Memory B cell (primary cell): Measurements from ENCODE around the gene RHOU.

Source experiments
- ATAC-seq: fragments of 150-1000 bp; cut with Tn5 transposase; 2 replicates; pipeline ENCODE4 v1.10.0; 2021; ENCODE audit warnings: low read depth, mild to moderate bottlenecking, moderate library complexity
- DNase-seq, 2 donors: peaks; one replicate each; pipeline ENCODE4 v3.0.0; 2022; ENCODE audit warnings: low spot score in 2 of 2
- H3K27ac Mint-ChIP-seq: one replicate; pipeline ENCODE4 v1.8.0; 2022; ENCODE audit warnings: mild to moderate bottlenecking, moderate library complexity, mixed read lengths
- H3K27me3 Mint-ChIP-seq: one replicate; pipeline ENCODE4 v1.8.0; 2022; ENCODE audit warnings: mixed read lengths
- H3K36me3 Mint-ChIP-seq: one replicate; pipeline ENCODE4 v1.8.0; 2022; ENCODE audit warnings: mild to moderate bottlenecking, mixed read lengths
- H3K4me1 Mint-ChIP-seq: one replicate; pipeline ENCODE4 v1.8.0; 2022; ENCODE audit warnings: mixed read lengths
- H3K4me3 Mint-ChIP-seq: one replicate; pipeline ENCODE4 v1.8.0; 2022; ENCODE audit warnings: mild to moderate bottlenecking, moderate library complexity, mixed read lengths
- H3K9me3 Mint-ChIP-seq: one replicate; pipeline ENCODE4 v1.8.0; 2022; ENCODE audit warnings: mixed read lengths

RHOU gene

DNA sequence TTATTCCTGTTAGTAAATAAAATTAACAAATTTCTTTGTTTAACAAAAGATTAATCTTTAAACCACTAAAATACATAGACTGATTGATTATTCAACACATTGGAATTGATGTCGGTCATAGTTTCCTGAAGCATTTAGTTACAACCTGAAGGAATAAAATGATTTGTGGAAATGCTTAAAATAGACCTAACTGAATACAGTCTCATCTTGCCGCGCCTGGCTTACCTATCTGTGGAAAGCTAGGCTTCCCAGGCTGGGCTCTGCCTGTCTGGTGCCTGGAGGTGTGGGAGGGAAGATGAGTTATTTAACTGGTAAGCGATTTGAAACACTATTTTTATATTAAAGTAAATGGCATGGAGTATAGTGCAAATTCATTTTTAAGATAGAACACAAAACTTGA, 10.2 kb downstream of the RHOU start:
- peaks cover 16% of the 10 kb centered on the region for H3K27me3 Mint-ChIP-seq
- H3K4me1 Mint-ChIP-seq: no peaks in the 10 kb centered on the region
- DNase-seq (no peak), ATAC-seq (no peak)
- no peaks in the 10 kb centered on the region for H3K36me3 Mint-ChIP-seq
- no peaks in the 10 kb centered on the region for H3K9me3 Mint-ChIP-seq
- H3K4me3 Mint-ChIP-seq: no peak overlapping the region
- no peak overlapping the region for H3K27ac Mint-ChIP-seq

DNA sequence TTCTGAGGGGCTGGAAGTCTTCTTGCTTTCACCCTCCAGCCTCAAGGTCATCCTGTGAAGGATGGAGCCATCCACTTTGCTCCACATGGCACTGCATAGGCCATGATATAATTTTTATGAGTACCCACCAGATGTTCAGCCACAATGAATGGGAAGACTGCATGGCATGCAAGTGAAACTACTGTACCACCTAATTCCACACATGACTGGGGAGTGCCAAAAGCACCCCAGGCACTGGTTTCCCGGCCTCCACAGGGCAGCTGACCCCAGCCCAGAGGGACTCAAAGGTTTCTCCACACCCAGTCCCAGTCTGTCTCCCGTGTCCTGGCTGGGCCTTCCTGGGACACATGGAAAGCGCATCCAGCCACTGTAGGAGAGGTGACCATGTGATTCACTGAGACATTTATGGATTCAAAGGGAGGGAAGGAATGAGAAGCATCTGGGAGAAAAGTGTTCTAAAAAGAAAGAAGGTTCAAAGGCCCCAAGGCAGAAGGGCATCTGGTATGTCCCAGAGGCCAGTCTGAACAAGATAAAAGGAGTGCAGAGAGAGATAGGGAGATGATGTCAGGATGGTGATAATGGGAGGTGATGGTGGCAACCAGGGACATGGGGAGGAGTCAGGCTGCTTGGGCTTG, 12.1 kb downstream of the RHOU start:
- ATAC-seq (no peak), DNase-seq (no peak)
- H3K27me3 Mint-ChIP-seq: peaks cover 10% of the 10 kb centered on the region
- no peak overlapping the region for H3K27ac Mint-ChIP-seq
- no peaks in the 10 kb centered on the region for H3K36me3 Mint-ChIP-seq
- no peak overlapping the region for H3K4me3 Mint-ChIP-seq
- no peaks in the 10 kb centered on the region for H3K9me3 Mint-ChIP-seq
- H3K4me1 Mint-ChIP-seq: no peaks in the 10 kb centered on the region

GRCh38 chr1:228748029-228748428, 12.8 kb downstream of the RHOU start:
- H3K4me3 Mint-ChIP-seq: no peak overlapping the region
- no peak for ATAC-seq
- no peak for DNase-seq
- no peaks in the 10 kb centered on the region for H3K4me1 Mint-ChIP-seq
- H3K36me3 Mint-ChIP-seq: no peaks in the 10 kb centered on the region
- peaks cover 8% of the 10 kb centered on the region for H3K27me3 Mint-ChIP-seq
- no peaks in the 10 kb centered on the region for H3K9me3 Mint-ChIP-seq
- no peak overlapping the region for H3K27ac Mint-ChIP-seq

GRCh38 chr1:228748431-228748830, 13.2 kb downstream of the RHOU start:
- no peaks in the 10 kb centered on the region for H3K4me1 Mint-ChIP-seq
- no peak overlapping the region for H3K27ac Mint-ChIP-seq
- no peaks in the 10 kb centered on the region for H3K36me3 Mint-ChIP-seq
- H3K9me3 Mint-ChIP-seq: no peaks in the 10 kb centered on the region
- H3K27me3 Mint-ChIP-seq: peaks cover 8% of the 10 kb centered on the region
- H3K4me3 Mint-ChIP-seq: no peak overlapping the region
- no peak for ATAC-seq
- DNase-seq: no peak

- H3K4me3 Mint-ChIP-seq: no peak overlapping the region
- H3K36me3 Mint-ChIP-seq: no peaks in the 10 kb centered on the region
- H3K4me1 Mint-ChIP-seq: no peaks in the 10 kb centered on the region
- no peaks in the 10 kb centered on the region for H3K9me3 Mint-ChIP-seq
- peaks cover 10% of the 10 kb centered on the region for H3K27me3 Mint-ChIP-seq
- no peak for ATAC-seq
- no peak for DNase-seq
- H3K27ac Mint-ChIP-seq: no peak overlapping the region
Measured at GRCh38 chr1:228749765-228750164, 14.5 kb downstream of the RHOU start.

- DNase-seq (no peak), ATAC-seq (no peak)
- Mint-ChIP-seq H3K9me3 (no peaks in the 10 kb centered on the region), H3K4me3 (no peak overlapping the region), H3K27me3 (peaks cover 17% of the 10 kb centered on the region), H3K4me1 (no peaks in the 10 kb centered on the region), H3K27ac (no peak overlapping the region), H3K36me3 (no peaks in the 10 kb centered on the region)
Measured at GRCh38 chr1:228750915-228751314, 15.6 kb downstream of the RHOU start.

DNA sequence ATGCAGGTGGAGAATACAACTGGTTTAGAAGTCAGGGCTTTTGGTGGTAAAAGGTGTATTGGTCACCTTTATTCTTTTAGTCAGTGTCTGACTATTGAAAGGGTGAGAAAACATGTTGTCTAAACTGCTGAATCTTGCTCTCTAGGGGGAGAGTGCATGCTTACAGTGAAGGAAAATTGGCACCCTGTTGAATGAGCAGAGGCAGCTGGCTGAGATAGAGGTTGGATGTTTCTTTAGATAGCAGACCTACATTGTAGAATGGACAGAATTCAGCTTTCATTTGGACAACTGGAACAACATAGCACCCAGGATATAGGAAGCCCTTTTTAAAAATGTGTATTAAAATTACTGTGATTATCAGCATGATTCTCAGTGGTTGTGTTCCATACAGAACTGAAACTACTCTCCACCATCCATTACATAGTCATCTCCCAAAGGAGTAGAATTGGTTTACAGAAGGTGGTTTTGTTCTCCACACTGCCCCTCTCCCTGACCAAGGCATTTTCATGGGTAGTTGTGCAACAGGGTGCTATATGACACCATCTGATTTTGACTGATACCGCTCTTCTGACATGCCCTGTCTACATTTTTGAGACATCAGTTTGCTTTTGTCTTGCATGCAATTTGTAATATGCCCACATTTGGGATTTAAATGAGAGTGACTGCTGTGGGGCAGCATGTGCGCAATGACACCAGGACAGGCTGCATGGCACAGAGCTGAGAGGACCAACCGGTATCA, 16.2 kb downstream of the RHOU start:
- Mint-ChIP-seq H3K4me3 (no peak overlapping the region), H3K36me3 (no peaks in the 10 kb centered on the region), H3K9me3 (peaks cover 1% of the 10 kb centered on the region), H3K27me3 (peaks cover 22% of the 10 kb centered on the region), H3K27ac (no peak overlapping the region), H3K4me1 (no peaks in the 10 kb centered on the region)
- DNase-seq (no peak), ATAC-seq (no peak)

GRCh38 chr1:228752258-228752657, 17.0 kb downstream of the RHOU start:
- no peak overlapping the region for H3K27ac Mint-ChIP-seq
- ATAC-seq (no peak), DNase-seq (no peak)
- peaks cover 3% of the 10 kb centered on the region for H3K9me3 Mint-ChIP-seq
- H3K4me3 Mint-ChIP-seq: no peak overlapping the region
- H3K4me1 Mint-ChIP-seq: no peaks in the 10 kb centered on the region
- peaks cover 22% of the 10 kb centered on the region for H3K27me3 Mint-ChIP-seq
- H3K36me3 Mint-ChIP-seq: no peaks in the 10 kb centered on the region

DNA sequence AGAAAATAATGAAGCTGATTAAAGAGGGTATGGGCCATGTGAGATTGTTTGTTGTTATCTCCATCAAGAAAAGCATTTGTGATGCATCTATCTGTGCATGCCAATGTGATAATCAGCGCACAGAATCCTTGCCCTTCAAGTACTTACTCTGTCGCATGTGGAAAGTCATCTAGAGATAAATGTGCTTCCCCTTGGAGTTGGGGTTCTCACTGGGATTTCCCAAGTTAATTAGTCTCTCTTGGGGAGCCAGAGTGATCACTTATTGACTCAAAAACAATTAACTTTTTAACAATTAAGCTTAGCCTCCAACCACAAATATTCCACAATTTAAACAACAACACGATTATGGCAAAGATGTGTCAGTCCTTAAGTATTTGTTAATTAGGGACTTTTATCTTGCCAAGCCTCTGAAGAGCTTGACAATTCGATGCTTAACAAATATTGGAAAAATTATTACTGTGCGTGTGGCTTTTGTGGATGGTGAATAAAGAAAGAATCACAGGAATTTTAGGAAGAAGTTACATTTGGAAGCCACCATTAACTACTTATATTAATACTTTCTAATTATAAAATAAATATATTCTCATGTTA, 17.5 kb downstream of the RHOU start:
- H3K4me3 Mint-ChIP-seq: no peak overlapping the region
- H3K27me3 Mint-ChIP-seq: peaks cover 19% of the 10 kb centered on the region
- H3K27ac Mint-ChIP-seq: no peak overlapping the region
- H3K4me1 Mint-ChIP-seq: no peaks in the 10 kb centered on the region
- H3K36me3 Mint-ChIP-seq: no peaks in the 10 kb centered on the region
- no peak for ATAC-seq
- H3K9me3 Mint-ChIP-seq: peaks cover 3% of the 10 kb centered on the region
- DNase-seq: no peak

DNA sequence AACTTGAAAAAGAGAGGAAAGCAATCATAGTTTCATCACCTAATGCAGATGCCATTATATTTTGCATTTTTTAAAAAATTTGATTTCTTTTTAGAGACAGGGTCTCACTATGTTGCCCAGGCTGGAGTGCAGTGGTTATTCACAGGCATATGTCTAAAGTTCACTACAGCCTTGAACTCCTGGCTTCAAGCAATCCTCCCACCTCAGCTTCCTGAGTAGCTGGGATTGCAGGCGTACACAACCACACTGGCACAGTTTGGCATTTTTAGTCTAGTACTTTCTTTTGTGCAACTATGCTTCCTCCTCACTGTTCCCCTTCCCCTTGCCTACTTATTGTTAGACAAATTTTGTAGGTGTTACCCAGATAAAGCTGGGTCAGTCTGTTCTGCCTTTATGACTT, 18.0 kb downstream of the RHOU start:
- Mint-ChIP-seq H3K36me3 (no peaks in the 10 kb centered on the region), H3K4me1 (no peaks in the 10 kb centered on the region), H3K9me3 (peaks cover 3% of the 10 kb centered on the region), H3K27ac (no peak overlapping the region), H3K4me3 (no peak overlapping the region), H3K27me3 (peaks cover 18% of the 10 kb centered on the region)
- DNase-seq: no peak
- no peak for ATAC-seq

GRCh38 chr1:228753786-228754360, 18.6 kb downstream of the RHOU start:
- Mint-ChIP-seq H3K27ac (no peak overlapping the region), H3K4me3 (no peak overlapping the region), H3K36me3 (no peaks in the 10 kb centered on the region), H3K27me3 (peaks cover 20% of the 10 kb centered on the region), H3K4me1 (no peaks in the 10 kb centered on the region), H3K9me3 (peaks cover 3% of the 10 kb centered on the region)
- DNase-seq: no peak
- ATAC-seq: no peak

DNA sequence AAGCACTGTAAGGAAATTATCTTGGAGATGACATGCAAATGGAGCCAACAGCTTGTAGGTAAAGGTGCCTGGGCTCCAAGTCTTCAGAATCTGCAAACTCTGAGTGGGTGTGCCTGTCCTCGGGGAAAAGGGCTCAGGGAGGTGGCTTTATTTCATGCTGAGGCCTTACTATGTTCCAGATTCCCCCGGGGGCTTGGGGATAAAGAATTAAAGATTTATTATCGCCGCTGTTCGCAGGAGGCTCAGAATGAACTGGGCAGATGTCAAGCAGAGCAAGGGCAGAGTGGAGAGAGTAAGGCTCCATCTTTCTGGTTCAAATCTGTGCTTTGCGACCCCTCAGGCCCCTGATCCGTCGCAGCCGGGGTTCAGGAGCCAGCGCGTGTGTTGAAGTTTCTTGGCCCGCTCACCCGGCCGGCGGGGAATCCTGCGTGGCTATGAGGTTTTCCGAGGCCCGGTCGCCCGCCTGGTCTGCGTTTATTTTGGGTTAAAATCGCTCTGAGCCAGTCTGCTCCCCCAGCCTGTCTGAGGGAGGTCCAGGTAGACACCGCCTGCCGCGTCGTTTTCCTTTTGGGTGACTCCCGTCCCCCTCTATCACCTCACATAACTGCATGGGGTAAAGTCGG, 19.5 kb downstream of the RHOU start:
- no peak overlapping the region for H3K4me3 Mint-ChIP-seq
- no peak for ATAC-seq
- peaks cover 20% of the 10 kb centered on the region for H3K27me3 Mint-ChIP-seq
- H3K9me3 Mint-ChIP-seq: peaks cover 3% of the 10 kb centered on the region
- H3K36me3 Mint-ChIP-seq: no peaks in the 10 kb centered on the region
- H3K4me1 Mint-ChIP-seq: no peaks in the 10 kb centered on the region
- no peak overlapping the region for H3K27ac Mint-ChIP-seq
- DNase-seq: no peak

DNA sequence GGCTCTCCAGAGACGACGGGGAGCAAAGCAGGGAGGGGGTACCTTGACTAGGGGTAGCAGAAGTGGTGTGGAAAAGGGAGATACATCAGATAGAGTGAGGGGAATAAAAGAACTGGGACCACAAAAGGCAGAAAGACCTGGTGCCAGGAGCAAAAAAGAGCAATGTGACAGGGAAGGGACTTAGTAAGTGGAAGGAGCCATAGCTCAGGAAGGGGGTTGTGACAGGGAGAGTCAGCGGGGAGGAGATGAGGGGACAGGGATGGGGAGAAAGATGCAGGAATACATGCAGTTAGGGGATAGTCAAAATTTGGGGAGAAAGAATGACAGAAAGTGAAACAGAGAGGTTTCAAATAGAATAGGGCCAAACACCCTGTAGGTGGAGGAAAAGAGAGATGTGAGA, 20.5 kb downstream of the RHOU start:
- Mint-ChIP-seq H3K27ac (no peak overlapping the region), H3K4me3 (no peak overlapping the region), H3K4me1 (no peaks in the 10 kb centered on the region), H3K36me3 (no peaks in the 10 kb centered on the region), H3K27me3 (peaks cover 23% of the 10 kb centered on the region), H3K9me3 (peaks cover 3% of the 10 kb centered on the region)
- ATAC-seq (no peak), DNase-seq (no peak)

DNA sequence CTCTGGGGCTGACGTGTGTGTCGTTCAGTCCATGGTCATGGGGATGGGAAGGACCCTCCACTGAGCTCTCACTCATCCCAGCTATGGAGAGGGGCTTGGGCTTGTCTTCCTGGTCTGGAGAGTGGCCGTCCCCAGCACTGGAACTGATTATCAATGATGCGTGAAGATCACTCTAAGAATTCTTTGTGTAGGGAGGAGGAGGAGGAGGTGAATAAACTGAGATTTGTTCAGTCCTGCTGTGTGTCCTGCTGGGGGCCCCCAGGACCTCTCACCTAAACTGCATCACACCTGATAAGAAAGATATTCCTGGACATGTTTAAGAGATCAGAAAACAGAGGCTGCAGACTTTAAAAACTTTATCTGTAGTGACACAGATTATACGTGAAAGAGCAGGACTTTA, 21.2 kb downstream of the RHOU start:
- peaks cover 3% of the 10 kb centered on the region for H3K9me3 Mint-ChIP-seq
- H3K4me1 Mint-ChIP-seq: no peaks in the 10 kb centered on the region
- no peak for ATAC-seq
- no peak overlapping the region for H3K27ac Mint-ChIP-seq
- no peak overlapping the region for H3K4me3 Mint-ChIP-seq
- no peaks in the 10 kb centered on the region for H3K36me3 Mint-ChIP-seq
- H3K27me3 Mint-ChIP-seq: peaks cover 23% of the 10 kb centered on the region
- no peak for DNase-seq
